Activated T-helper 1 cell treated with anti-CD3 and anti-CD28 coated beads, Interleukin-2, amount 50 U/mL, for 16 hours (primary cell): Measurements from ENCODE around the gene MTA1.

ENCODE experiments used
- DNase-seq, 2 donors: peaks; one replicate each; pipeline ENCODE4 v3.0.0-alpha.2; 2020; ENCODE audit warnings: low read depth in 1 of 2, low spot score in 1 of 2

Gene MTA1

DNA sequence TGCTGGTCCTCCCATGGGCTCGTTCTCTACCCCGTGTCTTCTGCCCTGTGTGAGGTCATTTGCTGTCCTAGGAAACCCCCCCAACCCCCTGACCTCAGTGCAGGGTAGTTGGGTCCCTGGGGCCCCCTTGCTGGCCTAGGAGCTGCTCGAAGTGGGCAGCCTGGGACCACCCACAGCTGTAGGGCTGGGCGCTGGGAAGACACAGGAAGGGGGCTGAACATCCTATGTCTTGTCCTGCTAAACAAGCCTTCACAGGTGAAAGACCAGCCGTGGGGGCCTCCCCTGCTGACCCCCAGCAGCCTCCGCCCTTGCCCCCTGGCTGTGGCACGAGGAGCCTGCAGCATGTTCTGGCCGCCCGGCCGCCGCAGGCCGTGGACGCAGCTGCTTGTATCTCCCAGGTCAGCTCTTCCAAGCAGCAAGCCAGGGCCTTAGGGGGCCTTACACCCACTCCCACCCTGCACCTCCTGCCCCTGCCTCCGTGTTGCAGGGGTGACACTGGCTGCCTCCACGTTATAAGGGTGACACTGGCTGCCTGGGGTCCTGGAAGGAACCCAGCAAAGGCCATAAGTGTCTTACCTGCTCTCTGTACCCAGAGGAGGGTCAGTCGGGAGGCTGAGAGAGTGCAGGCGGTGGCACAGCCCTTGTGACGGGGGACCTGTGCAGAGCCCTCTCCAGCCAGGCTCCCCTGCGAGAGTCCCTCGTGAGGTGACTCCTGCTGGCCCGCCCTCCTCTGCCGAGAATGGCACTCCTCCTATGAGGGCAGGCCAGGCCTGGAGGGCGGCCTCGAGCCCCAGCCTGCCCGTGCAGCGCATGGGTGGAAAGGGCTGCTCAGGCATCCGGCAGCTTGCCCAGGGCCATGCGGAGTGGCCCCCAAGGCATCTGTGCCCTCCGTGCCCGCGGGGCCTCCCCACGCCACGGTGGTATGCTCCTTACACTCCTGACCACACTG, 32.8 kb upstream of the MTA1 start:
- no peak for DNase-seq

DNA sequence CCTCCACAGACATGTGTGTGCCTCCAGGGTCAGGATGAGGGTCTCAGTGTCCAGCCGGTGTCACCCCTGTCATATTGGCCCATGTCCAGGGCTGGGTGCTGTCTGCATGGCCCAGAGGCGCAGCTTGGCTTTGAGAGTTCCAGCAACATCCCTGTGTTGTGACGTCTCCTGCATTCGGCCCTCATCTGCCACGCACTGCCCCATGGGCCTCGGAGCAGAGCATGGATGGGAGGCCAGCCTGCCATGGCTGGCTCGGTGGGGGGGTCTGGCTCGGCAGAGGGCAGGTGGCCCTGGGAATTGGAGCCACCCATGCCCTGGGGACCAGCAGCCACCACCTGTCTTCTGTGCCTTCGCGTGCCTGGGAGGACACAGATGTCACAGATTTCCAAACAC, 32.1 kb upstream of the MTA1 start:
- DNase-seq = no peak

DNA sequence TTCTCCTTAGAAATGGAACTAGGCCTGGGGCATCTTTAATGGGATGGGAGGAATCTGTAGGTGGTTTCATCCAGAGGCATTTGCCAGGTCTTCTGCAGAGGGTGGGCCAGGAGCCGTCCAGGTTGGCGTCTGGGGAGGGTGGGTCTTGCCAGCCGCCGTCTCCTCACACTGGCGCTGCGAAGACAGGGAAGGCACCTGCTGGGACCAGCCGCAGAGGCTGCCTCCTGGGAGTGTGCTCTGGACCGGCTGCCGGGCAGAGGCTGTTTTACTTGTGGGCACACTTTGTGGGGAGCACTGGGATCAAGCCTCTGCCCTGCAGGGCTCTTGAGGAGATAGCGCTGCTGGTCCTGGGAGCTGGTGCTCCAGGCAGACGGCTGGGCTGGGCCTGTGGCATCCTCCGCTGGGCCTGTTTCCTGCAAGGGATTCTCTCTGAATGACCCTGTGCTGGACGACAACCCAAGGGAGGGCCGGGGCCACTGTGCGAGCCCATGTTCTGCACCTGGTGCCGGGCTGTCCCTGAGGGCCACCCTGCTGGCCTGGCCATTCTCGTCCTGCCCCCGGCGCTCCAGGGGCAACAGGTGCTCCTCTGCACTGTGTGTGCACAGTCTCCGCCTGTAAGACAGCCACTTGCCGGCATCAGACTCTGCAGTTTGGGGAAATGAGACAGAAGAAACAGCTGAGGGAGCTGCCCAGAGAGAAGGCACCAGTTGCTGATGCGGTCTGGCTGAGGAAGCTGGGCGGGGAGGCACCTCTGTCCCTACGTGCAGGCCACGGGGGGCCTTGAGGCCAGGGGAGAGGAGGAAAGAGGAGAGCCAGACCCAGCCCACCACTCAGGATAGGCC, 31.3 kb upstream of the MTA1 start:
- no peak for DNase-seq

DNA sequence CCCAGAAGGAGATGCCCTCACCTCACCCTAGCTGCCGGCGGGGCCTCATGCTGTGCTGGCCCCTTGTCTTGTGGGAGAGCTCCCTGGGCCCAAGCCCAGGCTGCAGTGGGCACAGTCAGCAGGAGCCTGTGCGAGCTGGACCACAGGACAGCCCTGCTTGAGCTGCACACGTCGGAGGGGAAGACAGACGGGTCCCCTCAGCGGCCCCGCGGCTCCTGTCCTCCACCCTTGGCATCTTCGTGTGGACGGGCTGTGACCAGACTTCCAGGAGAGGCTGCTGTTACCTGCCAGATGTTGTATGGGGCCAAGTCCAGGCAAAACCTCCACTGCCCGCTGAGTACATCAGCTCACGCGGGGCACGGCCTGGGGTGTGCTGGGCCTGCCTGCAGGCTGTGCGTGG, 30.7 kb upstream of the MTA1 start:
- DNase-seq = no peak

DNA sequence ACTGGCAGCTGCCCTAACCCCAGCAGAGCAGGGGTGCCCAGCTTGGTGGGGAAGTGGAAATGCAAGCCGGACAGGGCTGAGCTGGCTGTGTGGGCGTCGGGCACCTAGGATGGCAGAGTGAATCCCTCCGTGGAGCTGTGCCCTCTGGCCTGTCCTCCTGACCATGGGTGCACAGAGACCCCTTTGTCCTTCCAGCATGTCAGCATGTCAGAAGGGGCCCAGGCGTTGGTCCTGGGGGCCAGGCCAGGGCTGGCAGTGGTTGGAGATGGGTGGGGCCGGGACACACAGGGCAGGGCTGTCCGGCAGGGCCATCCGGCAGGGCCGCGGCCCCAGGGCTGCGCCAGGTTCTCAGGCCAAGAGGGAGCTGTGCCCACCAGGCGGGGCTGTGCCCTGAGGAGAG, 30.1 kb upstream of the MTA1 start:
- DNase-seq = no peak

DNA sequence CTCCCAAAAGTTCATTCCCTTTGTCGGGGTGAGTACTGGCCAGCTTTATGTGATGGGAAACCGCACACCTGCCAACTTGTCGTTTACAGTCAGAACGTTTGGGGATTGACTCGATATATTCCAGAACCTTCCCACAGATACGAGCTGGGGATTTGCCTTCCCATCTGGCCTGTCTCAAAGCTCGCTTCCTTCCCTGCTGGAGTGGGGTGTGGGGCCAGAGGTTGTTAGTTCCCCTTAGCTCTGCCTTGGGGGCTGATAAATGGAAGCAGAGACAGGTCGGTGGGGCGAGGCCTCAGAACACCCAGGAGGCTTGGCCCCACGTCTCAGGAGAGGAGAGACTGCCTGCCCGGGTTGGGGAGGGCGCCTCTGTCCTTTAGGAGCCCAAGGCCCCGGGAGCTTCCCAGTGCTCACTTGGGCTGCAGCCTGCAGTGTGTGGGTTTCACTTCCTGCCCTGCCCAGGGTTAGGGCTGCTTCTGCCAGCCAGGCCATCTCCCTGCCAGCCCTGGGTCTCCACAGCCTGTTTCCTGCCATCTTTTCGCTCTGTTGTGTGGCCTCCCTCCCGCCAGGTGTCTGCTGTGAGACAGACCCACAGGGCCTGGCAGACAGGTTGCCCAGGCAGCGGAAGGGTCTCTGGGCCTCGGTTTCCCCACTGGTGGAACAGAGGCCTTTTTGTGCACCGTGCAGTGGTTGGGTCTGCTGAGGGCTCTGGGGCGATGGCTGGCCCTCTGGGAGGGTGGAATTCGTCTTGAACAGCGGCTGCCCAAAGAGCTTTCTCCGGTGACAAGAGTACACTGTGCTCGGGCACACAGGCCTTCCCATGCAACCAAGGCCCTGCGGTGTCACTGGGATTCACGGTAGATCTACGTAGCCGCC, 29.4 kb upstream of the MTA1 start:
- no peak for DNase-seq

DNA sequence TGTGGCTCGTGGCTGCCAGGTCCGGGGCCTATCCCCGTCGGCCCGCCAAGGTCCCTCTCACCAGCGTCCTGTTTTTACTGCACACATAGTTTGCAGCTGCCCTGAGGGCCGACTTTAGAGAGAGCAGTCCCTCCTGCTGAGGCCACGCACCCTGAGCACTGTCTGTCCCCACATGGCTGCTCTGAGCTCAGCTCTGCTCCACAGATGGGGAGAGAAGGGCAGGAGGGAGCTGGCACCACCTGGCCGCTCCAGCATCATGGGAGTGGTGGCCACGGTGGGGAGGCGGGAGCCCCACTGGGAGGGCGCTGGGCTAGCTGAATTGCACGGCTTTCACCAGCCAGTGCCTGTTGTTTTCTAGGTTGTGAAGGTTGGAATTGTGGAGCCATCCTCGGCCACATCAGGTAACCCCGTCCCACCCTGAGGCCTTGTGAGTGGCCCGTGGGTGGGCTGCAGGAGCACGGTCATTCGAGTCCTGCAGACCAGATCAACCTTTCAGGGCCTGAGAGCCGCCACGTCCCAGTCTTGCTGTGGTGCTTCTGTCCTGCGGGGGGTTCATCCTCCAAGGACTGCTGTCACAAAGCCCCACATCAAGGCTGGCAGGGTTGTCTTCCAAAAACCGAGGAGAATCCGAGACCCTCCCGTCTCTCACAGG, 28.7 kb upstream of the MTA1 start:
- no peak for DNase-seq

DNA sequence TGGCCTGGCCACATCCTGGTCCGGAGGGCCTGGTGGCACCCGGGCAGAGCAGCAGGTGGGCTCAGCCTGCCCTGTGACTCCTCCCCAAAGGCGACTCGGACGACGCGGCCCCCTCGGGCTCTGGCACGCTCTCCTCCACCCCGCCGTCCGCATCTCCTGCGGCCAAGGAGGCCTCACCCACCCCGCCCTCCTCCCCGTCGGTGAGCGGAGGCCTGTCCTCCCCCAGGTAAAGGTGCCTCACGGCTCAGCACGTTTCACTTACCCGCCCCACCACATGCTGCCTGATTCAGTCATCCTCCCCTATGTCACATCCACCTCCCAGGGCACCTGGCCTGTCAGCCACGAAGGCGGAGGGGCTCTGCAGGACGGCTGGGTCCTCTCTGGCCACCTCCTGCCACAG, 28.1 kb upstream of the MTA1 start:
- DNase-seq = no peak

DNA sequence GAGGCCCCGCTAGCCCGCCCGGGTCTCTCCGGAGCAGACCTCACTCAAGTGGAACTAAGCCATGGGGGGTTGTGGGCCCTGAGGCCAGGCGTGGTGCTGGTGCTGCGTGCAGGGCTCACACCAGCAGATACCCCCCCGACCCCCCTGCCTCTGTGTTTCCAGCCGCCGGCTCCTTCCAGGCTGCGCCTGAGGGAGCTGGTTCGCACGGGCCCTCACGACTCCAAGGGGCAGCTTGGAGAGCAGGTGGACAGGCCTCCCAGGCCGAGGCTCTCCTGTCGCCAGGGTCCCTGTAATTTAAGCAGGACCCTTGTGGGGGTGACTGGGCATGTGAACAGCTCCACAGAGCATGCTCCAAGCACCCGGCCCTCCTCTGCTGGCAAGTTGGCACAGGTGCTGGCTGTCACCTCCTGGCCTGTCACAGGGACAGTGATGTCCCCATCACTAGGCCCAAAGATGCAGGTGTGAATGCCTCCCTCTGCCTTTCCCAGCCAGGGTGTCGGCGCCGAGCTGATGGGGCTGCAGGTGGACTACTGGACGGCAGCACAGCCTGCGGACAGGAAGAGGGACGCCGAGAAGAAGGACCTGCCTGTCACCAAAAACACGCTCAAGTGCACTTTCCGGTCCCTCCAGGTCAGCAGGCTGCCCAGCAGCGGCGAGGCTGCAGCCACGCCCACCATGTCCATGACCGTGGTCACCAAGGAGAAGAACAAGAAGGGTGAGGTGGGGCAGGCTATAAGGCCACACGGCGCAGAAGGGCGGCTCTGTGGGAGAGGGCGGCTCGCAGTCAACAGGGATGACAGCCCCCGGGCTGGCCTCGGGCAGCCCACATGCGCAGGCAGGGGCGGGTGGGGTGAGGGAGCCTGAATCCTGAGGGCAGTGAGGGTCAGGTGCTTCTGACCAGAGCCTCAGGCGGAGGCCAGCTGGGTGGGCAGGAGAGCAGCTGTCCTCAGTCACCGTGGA, 27.2 kb upstream of the MTA1 start:
- no peak for DNase-seq

DNA sequence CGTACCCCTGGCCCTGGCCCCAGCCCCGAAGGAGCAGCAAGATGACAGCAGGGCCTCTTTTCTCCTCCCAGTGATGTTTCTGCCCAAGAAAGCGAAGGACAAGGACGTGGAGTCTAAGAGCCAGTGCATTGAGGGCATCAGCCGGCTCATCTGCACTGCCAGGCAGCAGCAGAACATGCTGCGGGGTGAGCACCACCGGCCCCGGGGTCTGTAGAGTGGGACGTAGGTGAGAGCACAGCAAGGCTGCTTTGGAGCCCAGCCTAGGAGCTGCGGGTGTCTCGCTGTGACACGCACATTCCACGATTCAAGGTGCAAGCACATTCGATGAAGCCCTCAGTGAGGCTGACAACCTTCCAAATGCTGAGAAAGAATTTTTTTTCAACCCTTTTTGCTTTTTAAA, 26.5 kb upstream of the MTA1 start:
- DNase-seq = no peak

DNA sequence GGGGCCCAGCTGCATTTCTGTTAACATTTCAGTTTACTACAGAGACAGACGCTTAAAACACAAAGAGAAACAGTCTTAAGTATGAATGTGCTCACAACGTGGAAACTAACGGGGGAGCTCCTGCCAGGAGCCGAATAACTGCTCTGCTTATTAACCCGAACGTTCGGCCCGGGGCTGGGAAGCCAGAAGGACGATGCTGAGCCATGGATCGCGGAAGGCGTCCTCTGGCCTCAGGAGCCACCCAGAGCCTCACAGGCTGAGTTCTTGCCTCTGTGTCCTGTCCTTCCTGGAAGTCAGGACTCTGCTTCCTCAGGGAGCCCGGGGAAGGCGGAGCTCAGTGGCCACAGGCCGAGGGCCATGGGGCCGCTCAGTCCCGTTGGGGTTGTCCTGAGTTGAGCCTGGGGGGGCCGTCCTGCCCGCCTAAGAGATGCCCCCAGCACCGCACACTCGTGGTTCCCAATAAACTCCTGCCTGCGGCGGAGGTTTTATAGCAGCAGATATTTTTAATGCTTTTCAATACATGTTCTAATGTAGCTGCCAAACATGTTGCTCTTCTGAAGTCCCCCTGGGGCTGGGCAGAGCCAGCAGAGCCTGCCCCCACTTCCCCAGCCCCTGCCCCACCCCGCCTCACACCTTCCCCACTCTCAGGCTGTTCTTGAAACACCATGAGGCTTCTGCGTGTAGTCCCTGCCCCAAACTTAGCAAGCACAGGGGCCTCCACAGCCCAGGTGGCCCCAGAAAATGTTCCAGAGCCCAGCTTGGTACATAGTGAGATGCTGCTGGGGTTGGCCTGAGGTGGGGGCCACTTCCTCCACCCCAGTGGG, 24.7 kb upstream of the MTA1 start:
- DNase-seq = no peak

DNA sequence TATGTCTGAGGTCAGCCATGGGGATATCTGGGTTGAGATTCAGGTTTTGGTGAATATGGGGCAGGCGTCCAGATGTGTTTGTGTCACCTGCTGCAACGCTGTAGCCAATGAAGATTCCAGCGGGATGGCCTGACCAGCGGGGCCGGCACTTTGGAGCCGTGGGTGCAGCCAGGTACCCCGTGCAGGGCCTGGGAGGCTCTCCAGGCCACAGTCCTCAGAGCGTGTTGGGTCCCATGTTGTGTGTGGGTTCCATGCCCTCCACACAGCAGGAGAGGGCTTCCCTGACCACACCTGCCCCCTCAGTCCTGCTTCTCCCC, 24.1 kb upstream of the MTA1 start:
- DNase-seq = no peak

DNA sequence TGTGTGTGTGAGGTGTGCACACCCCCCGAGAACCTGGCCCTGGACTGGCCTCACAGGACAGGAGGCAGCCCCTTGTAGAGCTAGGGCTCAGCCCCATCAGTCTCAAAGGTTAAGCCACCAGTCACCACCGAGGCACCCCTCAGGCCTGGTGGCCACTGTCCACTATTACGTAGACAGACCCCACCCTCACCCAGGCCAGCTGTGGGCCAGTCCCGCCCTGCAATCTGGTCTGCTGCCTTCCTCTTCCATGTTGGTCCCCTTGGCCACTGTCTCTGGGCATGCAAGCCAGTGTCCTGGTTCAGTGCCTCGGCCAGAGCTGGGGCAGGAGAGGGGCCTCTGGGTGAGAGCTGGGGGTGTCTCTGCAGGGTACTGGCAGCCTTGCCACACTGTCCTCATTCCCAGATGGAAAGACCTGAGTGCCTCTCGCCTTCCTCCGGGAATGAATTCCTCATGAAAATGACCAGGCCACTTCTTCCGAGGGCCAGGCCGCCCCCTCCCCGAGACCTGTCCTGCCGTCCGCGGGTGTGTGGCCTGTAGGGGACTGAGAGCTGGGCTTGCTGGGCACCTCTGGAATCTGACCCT, 22.2 kb upstream of the MTA1 start:
- DNase-seq = no peak

DNA sequence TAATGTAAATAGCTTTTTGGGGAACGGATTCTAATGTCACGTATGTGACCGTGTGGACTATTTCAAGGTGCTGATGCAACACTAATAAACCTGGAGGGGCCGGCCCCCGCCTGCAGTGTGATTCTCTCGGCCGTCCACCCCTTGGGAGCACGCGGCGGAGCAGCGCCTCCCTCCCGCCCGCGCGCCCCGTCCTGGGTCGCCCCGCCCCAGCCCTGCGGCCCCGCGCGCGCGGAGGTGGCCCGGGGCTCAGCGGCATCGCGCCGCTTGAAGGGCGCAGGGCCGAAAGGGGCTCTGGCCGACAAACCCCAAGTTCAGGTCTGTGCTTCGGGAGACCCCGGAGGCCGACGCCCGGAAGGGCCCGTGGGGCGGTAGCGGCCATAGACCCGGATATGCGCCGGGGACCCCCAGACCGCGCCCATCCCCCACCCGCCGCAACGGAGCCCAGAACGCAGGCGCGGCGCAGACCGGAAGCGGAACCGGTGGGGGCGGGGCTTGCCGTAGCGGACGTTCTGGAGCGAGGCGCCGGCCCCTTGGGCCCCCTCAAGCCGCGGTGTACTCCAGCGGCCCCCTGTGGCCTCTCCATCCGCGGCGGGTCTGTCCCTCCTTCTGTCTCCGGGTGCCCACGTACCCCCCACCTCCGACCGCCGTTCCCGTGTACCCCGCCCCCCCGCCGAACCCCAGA, 21.4 kb upstream of the MTA1 start, which contains the start of gene TEX22:
Gene TEX22, plus strand, starts transcription at position 495 of the 682 bp plus-strand sequence. CDS start 803 bp downstream, outside the sequence.
- peak; percentile 81 to 86 for DNase-seq

DNA sequence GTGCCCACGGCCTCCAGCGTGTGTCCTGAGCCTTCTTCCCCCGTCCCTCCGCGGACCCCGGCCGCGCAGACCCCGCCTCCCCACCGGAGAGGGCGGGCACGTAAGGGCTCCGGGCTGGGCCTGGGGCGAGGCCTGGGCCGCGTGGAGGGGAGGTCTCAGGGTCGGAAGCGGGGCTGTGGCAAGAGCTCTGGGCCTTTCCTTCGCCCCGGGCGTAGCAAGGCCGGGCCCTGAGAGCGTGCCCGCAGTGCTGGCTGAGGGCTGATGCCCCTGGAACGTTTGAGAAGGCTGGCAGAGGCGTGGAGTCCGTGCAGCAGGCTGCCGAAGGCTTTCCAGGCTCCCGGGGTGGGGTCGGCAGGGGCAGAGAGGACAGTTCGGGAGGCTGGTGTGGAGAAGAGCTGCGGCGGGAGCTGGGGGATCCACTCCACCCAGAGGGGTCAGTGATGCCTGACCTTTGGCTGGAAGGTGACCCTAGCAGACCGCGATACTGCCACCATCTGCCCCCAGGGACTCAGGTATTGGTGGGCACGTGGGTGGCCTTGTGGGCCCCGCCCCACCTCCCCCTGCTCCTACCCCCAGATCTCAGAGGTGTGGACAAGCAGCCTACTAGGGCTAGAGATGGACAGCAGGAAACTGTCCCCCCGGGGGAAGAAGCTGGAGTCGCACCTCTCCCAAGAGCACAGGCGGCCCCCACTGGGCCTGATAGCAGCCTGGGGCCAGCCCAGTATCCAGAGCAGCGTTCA, 20.7 kb upstream of the MTA1 start:
- peak in 1 of 2 donors; percentile 29 for DNase-seq

DNA sequence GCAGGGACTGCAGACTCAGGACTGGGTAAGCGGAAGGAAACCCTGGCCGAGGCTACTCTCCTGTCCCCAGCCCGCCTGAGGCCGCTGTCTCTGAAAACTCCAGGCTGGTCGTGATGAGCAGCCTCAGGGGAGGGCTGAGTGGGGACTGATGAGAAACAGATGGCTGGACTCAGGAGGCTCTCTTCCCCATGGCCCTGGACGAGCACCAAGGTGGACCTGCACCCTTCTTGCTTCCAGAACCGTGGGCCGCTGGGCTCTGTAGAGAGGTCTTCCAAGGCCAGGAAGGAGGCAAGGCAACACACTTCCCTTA, 20.2 kb upstream of the MTA1 start:
- DNase-seq = no peak

DNA sequence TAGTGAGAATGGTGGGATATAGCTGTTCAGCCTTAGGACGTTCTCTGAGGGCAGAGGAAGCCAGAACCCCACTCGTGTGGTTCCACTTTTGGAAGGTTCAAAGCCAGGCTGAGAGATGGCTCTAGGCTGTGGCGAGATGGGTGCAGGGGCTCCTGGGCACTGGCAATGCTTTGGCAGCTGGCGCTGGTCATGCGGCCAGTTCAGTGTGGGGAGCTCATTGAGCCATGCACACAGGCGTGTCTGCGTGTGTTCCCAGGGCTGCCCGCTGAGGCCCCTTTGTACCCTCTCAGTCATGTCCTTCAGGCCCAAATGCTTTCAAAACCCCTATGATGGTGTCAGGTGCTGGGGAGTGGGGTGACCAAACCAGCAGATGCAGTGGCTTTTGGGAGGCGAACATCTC, 19.6 kb upstream of the MTA1 start:
- DNase-seq = no peak
